Peyer's patch (tissue), 4 donors: Measurements from ENCODE around the gene CDH4. TPM values are rescaled to one million over a fixed set of nuclear protein-coding genes. Genes with fewer than 3 reads are reported as not detected.
A peak's percentile ranks its signal among the peaks of the same experiment; 100 is the strongest.

Source experiments
- DNase-seq, 3 donors: peaks; one replicate each; pipeline ENCODE4 v3.0.0-alpha.2; 2017 to 2019
- H3K27ac ChIP-seq, 4 donors: fragments of 200-600 bp; sonication (generic); one replicate each; pipeline ENCODE4 v1.5.1; 2016 to 2019
- H3K27me3 ChIP-seq, 2 donors: fragments of 200-600 bp; sonication (generic); one replicate each; pipeline ENCODE4 v1.5.1; 2019
- H3K36me3 ChIP-seq, 3 donors: fragments of 200-600 bp; sonication (generic); one replicate each; pipeline ENCODE4 v1.5.1; 2016 to 2019
- H3K4me1 ChIP-seq, 4 donors: fragments of 200-600 bp; sonication (generic); one replicate each; pipeline ENCODE4 v1.5.1; 2016 to 2019
- H3K4me3 ChIP-seq, 4 donors: fragments of 200-600 bp; sonication (generic); 1 replicate in 3 of 4; 2 replicates in 1 of 4; pipeline ENCODE4 v1.5.1; 2016 to 2019; ENCODE audit warnings: mild to moderate bottlenecking in 1 of 4
- H3K9me3 ChIP-seq, 4 donors: fragments of 200-600 bp; sonication (generic); one replicate each; pipeline ENCODE4 v1.5.1; 2016 to 2019; ENCODE audit warnings: mild to moderate bottlenecking in 1 of 4
- POLR2A ChIP-seq, 2 donors: fragments of 450-650 bp; IDR thresholded peaks; one replicate each; pipeline ENCODE4 v1.5.1; 2017; ENCODE audit warnings: antibody characterized with exemption in 2 of 2, mild to moderate bottlenecking in 2 of 2, moderate library complexity in 2 of 2
- total RNA-seq, 4 donors: library from RNA; depleted of rRNA; stranded (reverse); fragments of >200 nt; gene quantifications; one replicate each; pipeline ENCODE4 v1.1.0, GENCODE V29; 2016
- TF ChIP-seq, protein P1 (sequence below), 6 experiments: fragments of 450-650 bp in 4 of 6; fragments of 200-600 bp in 2 of 6; sonication (generic) in 1 of 6; IDR thresholded peaks; one replicate each; pipeline ENCODE4 v1.5.1; 2017 to 2019; ENCODE audit warnings: antibody characterized with exemption in 6 of 6, mild to moderate bottlenecking in 3 of 6, moderate library complexity in 1 of 6

Gene CDH4
- total RNA-seq, 4 donors from 2014 or later = 0.27 TPM; not detected in 3

- no peak for TF ChIP-seq POLR2A (IDR thresholded peaks at IDR 0.05)
- TF ChIP-seq, protein P1, sequence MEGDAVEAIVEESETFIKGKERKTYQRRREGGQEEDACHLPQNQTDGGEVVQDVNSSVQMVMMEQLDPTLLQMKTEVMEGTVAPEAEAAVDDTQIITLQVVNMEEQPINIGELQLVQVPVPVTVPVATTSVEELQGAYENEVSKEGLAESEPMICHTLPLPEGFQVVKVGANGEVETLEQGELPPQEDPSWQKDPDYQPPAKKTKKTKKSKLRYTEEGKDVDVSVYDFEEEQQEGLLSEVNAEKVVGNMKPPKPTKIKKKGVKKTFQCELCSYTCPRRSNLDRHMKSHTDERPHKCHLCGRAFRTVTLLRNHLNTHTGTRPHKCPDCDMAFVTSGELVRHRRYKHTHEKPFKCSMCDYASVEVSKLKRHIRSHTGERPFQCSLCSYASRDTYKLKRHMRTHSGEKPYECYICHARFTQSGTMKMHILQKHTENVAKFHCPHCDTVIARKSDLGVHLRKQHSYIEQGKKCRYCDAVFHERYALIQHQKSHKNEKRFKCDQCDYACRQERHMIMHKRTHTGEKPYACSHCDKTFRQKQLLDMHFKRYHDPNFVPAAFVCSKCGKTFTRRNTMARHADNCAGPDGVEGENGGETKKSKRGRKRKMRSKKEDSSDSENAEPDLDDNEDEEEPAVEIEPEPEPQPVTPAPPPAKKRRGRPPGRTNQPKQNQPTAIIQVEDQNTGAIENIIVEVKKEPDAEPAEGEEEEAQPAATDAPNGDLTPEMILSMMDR (IDR thresholded peaks at IDR 0.05) = no peak
- Histone ChIP-seq H3K36me3 (no peaks in the 10 kb centered on the region), H3K4me1 (peaks cover 0 to 11% (median 0%) of the 10 kb centered on the region in 4 donors), H3K9me3 (no peaks in the 10 kb centered on the region), H3K27ac (no peak overlapping the region), H3K4me3 (no peak overlapping the region), H3K27me3 (peaks cover 0 to 15% of the 10 kb centered on the region in 2 donors)
- peak in 1 of 3 donors; percentile 48 for DNase-seq
These were observed 5.5 kb downstream of the CDH4 start for GRCh38 chr20:61257611-61258010.

DNA sequence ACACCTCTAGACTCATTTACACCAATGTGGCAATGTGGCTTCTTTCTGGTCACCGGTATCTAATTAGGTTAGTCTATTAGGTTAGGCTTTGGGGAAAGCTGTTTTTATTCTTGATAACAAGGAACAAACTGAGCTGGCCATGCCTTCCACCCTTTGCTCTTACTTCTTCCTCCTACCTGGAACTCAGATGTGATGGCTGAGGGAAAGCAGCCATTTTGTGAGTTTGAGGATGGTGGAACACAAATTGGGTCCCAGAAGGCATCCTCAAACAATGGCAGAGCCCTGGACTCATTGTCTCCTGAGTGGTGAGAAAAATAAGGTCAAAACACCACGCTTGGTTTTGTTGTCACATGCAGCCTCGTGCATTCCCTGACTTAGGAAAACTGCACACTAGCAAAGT is 7.7 kb downstream of the CDH4 start:
- Histone ChIP-seq H3K9me3 (no peaks in the 10 kb centered on the region), H3K4me3 (no peak overlapping the region), H3K36me3 (no peaks in the 10 kb centered on the region), H3K4me1 (no peaks in the 10 kb centered on the region), H3K27ac (no peak overlapping the region), H3K27me3 (no peaks in the 10 kb centered on the region)
- DNase-seq = no peak
- TF ChIP-seq POLR2A (IDR thresholded peaks at IDR 0.05) = no peak
- TF ChIP-seq, protein P1 (IDR thresholded peaks at IDR 0.05) = no peak

- H3K9me3 ChIP-seq = no peaks in the 10 kb centered on the region
- H3K36me3 ChIP-seq = no peaks in the 10 kb centered on the region
- no peak for TF ChIP-seq POLR2A (IDR thresholded peaks at IDR 0.05)
- TF ChIP-seq, protein P1 (IDR thresholded peaks at IDR 0.05) = no peak
- H3K4me1 ChIP-seq = no peaks in the 10 kb centered on the region
- no peak overlapping the region for H3K27ac ChIP-seq
- H3K4me3 ChIP-seq = no peak overlapping the region
- H3K27me3 ChIP-seq = no peaks in the 10 kb centered on the region
- DNase-seq = peak in 1 of 3 donors; percentile 14
These were observed 8.8 kb downstream of the CDH4 start for GRCh38 chr20:61260905-61261304.

GRCh38 chr20:61262036-61262435 is 10.0 kb downstream of the CDH4 start:
- Histone ChIP-seq H3K4me1 (no peaks in the 10 kb centered on the region), H3K9me3 (no peaks in the 10 kb centered on the region), H3K4me3 (no peak overlapping the region), H3K27ac (no peak overlapping the region), H3K27me3 (no peaks in the 10 kb centered on the region), H3K36me3 (no peaks in the 10 kb centered on the region)
- TF ChIP-seq, protein P1 (IDR thresholded peaks at IDR 0.05) = no peak
- TF ChIP-seq POLR2A (IDR thresholded peaks at IDR 0.05) = no peak
- peak in 1 of 3 donors; percentile 25 for DNase-seq

DNA sequence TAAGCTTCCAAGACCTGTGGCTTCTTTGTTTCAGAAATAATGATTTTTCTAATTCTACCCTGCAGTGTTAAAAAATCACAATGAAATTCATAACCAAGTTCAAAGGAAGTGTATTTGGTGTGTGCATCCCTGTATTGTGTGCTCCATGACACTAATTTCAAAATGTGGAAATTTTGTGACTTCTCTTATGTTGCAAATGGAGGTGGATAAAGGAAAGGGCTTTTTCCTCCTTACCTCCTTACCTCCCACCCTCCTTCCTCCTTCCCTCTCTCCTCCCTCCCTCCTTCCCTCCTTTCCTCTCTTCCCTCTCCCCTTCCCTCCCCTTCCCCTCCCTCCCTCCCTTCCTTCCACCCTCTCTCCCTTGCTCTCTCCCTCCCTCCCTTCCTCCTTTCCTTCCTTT is 10.5 kb downstream of the CDH4 start:
- TF ChIP-seq, protein P1 (IDR thresholded peaks at IDR 0.05) = no peak
- no peak for TF ChIP-seq POLR2A (IDR thresholded peaks at IDR 0.05)
- Histone ChIP-seq H3K4me1 (no peaks in the 10 kb centered on the region), H3K27me3 (no peaks in the 10 kb centered on the region), H3K36me3 (no peaks in the 10 kb centered on the region), H3K27ac (no peak overlapping the region), H3K9me3 (no peaks in the 10 kb centered on the region), H3K4me3 (no peak overlapping the region)
- DNase-seq = no peak
